ENCODE measurements around the gene NXPE2. TPM values are rescaled to one million over a fixed set of nuclear protein-coding genes. Genes with fewer than 3 reads are reported as not detected.

NXPE2 gene
- total and polyA plus RNA-seq, 2 donors from 2014 or later = 0.22 TPM; not detected in 1

- Histone ChIP-seq H3K9ac (ENCODE audit: low read length in 3 of 3) (no peak overlapping the region), H3K4me3 (ENCODE audit: low read length in 3 of 3) (no peak overlapping the region), H3K36me3 (ENCODE audit: control insufficient read depth in 2 of 3, insufficient read depth in 3 of 3, low read length in 3 of 3) (no peaks in the 10 kb centered on the region), H3K4me1 (ENCODE audit: control insufficient read depth in 2 of 3, insufficient read depth in 2 of 3, low read depth in 1 of 3, low read length in 3 of 3) (no peaks in the 10 kb centered on the region), H3K27me3 (ENCODE audit: control insufficient read depth, insufficient read depth, low read length) (no peaks in the 10 kb centered on the region), H3K27ac (ENCODE audit: low read depth in 2 of 2, low read length in 2 of 2) (no peak overlapping the region), H3K9me3 (ENCODE audit: control insufficient read depth in 2 of 3, insufficient read depth in 1 of 3, low read length in 3 of 3) (no peaks in the 10 kb centered on the region)
- intact Hi-C loops (cut with DNase I) = no loop called here
- DNase-seq = no peak
- TF ChIP-seq CTCF (IDR thresholded peaks at IDR 0.05; ENCODE audit: borderline replicate concordance, extremely low read depth, insufficient read depth) = no peak
- FAIRE-seq = no peak
These were observed 47.3 kb downstream of the NXPE2 start for GRCh38 chr11:114725623-114726022.

- DNase-seq (no peak), FAIRE-seq (no peak)
- no peak overlapping the region for H3K27ac ChIP-seq (ENCODE audit: low read depth in 2 of 2, low read length in 2 of 2)
- H3K4me1 ChIP-seq (ENCODE audit: control insufficient read depth in 2 of 3, insufficient read depth in 2 of 3, low read depth in 1 of 3, low read length in 3 of 3) = no peaks in the 10 kb centered on the region
- TF ChIP-seq CTCF (IDR thresholded peaks at IDR 0.05; ENCODE audit: borderline replicate concordance, extremely low read depth, insufficient read depth) = no peak
- intact Hi-C loops (cut with DNase I) = no loop called here
- H3K9me3 ChIP-seq (ENCODE audit: control insufficient read depth in 2 of 3, insufficient read depth in 1 of 3, low read length in 3 of 3) = no peaks in the 10 kb centered on the region
- no peak overlapping the region for H3K9ac ChIP-seq (ENCODE audit: low read length in 3 of 3)
- H3K4me3 ChIP-seq (ENCODE audit: low read length in 3 of 3) = no peak overlapping the region
- no peaks in the 10 kb centered on the region for H3K27me3 ChIP-seq (ENCODE audit: control insufficient read depth, insufficient read depth, low read length)
- no peaks in the 10 kb centered on the region for H3K36me3 ChIP-seq (ENCODE audit: control insufficient read depth in 2 of 3, insufficient read depth in 3 of 3, low read length in 3 of 3)
These were observed 58.5 kb downstream of the NXPE2 start for GRCh38 chr11:114736806-114737205.

- Histone ChIP-seq H3K9me3 (ENCODE audit: control insufficient read depth in 2 of 3, insufficient read depth in 1 of 3, low read length in 3 of 3) (no peaks in the 10 kb centered on the region), H3K4me1 (ENCODE audit: control insufficient read depth in 2 of 3, insufficient read depth in 2 of 3, low read depth in 1 of 3, low read length in 3 of 3) (no peaks in the 10 kb centered on the region), H3K36me3 (ENCODE audit: control insufficient read depth in 2 of 3, insufficient read depth in 3 of 3, low read length in 3 of 3) (no peaks in the 10 kb centered on the region), H3K27me3 (ENCODE audit: control insufficient read depth, insufficient read depth, low read length) (no peaks in the 10 kb centered on the region), H3K4me3 (ENCODE audit: low read length in 3 of 3) (no peak overlapping the region), H3K27ac (ENCODE audit: low read depth in 2 of 2, low read length in 2 of 2) (no peak overlapping the region), H3K9ac (ENCODE audit: low read length in 3 of 3) (no peak overlapping the region)
- DNase-seq (peak in 4 of 5 donors; percentile 31 to 44 (median 38)), FAIRE-seq (peak; percentile 82)
- peak; percentile 77 for TF ChIP-seq CTCF (IDR thresholded peaks at IDR 0.05; ENCODE audit: borderline replicate concordance, extremely low read depth, insufficient read depth)
- intact Hi-C loops (cut with DNase I) = no loop called here
These were observed 60.6 kb downstream of the NXPE2 start for GRCh38 chr11:114738954-114739353.

- Histone ChIP-seq H3K4me1 (ENCODE audit: control insufficient read depth in 2 of 3, insufficient read depth in 2 of 3, low read depth in 1 of 3, low read length in 3 of 3) (no peaks in the 10 kb centered on the region), H3K36me3 (ENCODE audit: control insufficient read depth in 2 of 3, insufficient read depth in 3 of 3, low read length in 3 of 3) (no peaks in the 10 kb centered on the region), H3K9ac (ENCODE audit: low read length in 3 of 3) (no peak overlapping the region), H3K27ac (ENCODE audit: low read depth in 2 of 2, low read length in 2 of 2) (no peak overlapping the region), H3K9me3 (ENCODE audit: control insufficient read depth in 2 of 3, insufficient read depth in 1 of 3, low read length in 3 of 3) (no peaks in the 10 kb centered on the region), H3K4me3 (ENCODE audit: low read length in 3 of 3) (no peak overlapping the region), H3K27me3 (ENCODE audit: control insufficient read depth, insufficient read depth, low read length) (no peaks in the 10 kb centered on the region)
- TF ChIP-seq CTCF (IDR thresholded peaks at IDR 0.05; ENCODE audit: borderline replicate concordance, extremely low read depth, insufficient read depth) = no peak
- no peak for FAIRE-seq
- intact Hi-C loops (cut with DNase I) = no loop called here
- no peak for DNase-seq
These were observed 66.9 kb downstream of the NXPE2 start for GRCh38 chr11:114745150-114745671.

All from kidney (tissue), 14 donors.